K562 (cell line): Measurements from ENCODE around the gene OR10R2. TPM values are rescaled to one million over a fixed set of nuclear protein-coding genes. Genes with fewer than 3 reads are reported as not detected.

Experiments
- ATAC-seq: fragments of 200-7000 bp; cut with Tn5 transposase; 3 replicates; pipeline ENCODE4 v1.9.1; 2020; ENCODE audit warnings: moderate library complexity
- BruUV-seq: library from RNA; stranded (reverse); fragments of 400-500 nt; replicated peaks from 2 replicates; lab custom pipeline; 2021; lab: Mats Ljungman, UMichigan
- CTCF ChIA-PET: fragments of 300-600 bp; formaldehyde crosslinking; extraction: SDS; loops from one replicate; lab custom pipeline; 2021; ENCODE audit warnings: low intra/inter-chr PET ratio; lab: Yijun Ruan, JAX
- POLR2A ChIA-PET: fragments of 300-600, 350-650 bp; sonication (Branson Sonifier 250); formaldehyde crosslinking; extraction: SDS; loops from one replicate; lab custom pipeline; 2021; ENCODE audit warnings: antibody characterized with exemption, inconsistent platforms; lab: Yijun Ruan, JAX
- DNase-seq, 4 experiments: peaks; one replicate each; pipeline versions ENCODE4 v3.0.0 to v3.0.0-alpha.2; 2011 to 2018; ENCODE audit warnings: low spot score in 3 of 4, mixed read lengths in 3 of 4; ENCODE audit errors: extremely low read depth in 1 of 4
- FAIRE-seq: peaks from 2 replicates; lab custom pipeline; 2011; peaks lifted over from hg19 to GRCh38; lab: Jason Lieb, UNC
- H2AFZ ChIP-seq: 2 replicates; pipeline ENCODE4 v1.6.0; 2011; ENCODE audit warnings: low read depth, low read length, control low read depth, inconsistent platforms
- H3K27ac ChIP-seq: fragments of 200-600 bp; 3 replicates; pipeline ENCODE4 v1.8.0; 2011; ENCODE audit warnings: low read depth, mild to moderate bottlenecking, control low read depth, inconsistent platforms, low read length, moderate library complexity, mixed read lengths; ENCODE audit errors: extremely low read depth
- H3K27me3 ChIP-seq, 2 experiments: fragments of 300-600 bp in 1 of 2; 2 replicates in 1 of 2; 3 replicates in 1 of 2; pipeline versions ENCODE4 v1.6.0 to v1.8.0; 2011; ENCODE audit warnings: inconsistent platforms in 2 of 2, low read length in 2 of 2, mild to moderate bottlenecking in 1 of 2, mixed read lengths in 1 of 2, moderate library complexity in 1 of 2; ENCODE audit not compliant: control insufficient read depth in 2 of 2, insufficient read depth in 2 of 2
- H3K36me3 ChIP-seq: fragments of 300-600 bp; 3 replicates; pipeline ENCODE4 v1.8.0; 2011; ENCODE audit warnings: mild to moderate bottlenecking, low read length, inconsistent platforms; ENCODE audit not compliant: control insufficient read depth, insufficient read depth
- H3K4me1 ChIP-seq, 2 experiments: fragments of 200-600 bp in 1 of 2; replicated peaks in 1 of 2; 2 replicates in 1 of 2; 3 replicates in 1 of 2; pipeline versions ENCODE4 v1.5.1 to v1.8.0; 2011; ENCODE audit warnings: inconsistent platforms in 2 of 2, low read length in 2 of 2, mild to moderate bottlenecking in 1 of 2, mixed read lengths in 1 of 2, moderate library complexity in 1 of 2; ENCODE audit not compliant: control insufficient read depth in 2 of 2, insufficient read depth in 2 of 2
- H3K4me2 ChIP-seq: 2 replicates; pipeline ENCODE4 v1.6.1; 2011; ENCODE audit warnings: low read length, control low read depth, inconsistent platforms, mixed read lengths; ENCODE audit not compliant: insufficient read depth
- H3K4me3 ChIP-seq: fragments of 200-600 bp; sonication (generic), shearing (Covaris generic); 2 replicates; pipeline ENCODE4 v1.5.1; 2016; ENCODE audit warnings: control low read depth, inconsistent platforms
- H3K79me2 ChIP-seq: fragments of 200-600 bp; 3 replicates; pipeline ENCODE4 v1.8.0; 2011; ENCODE audit warnings: low read length, inconsistent platforms; ENCODE audit not compliant: control insufficient read depth, insufficient read depth
- H3K9ac ChIP-seq, 2 experiments: 2 replicates each; pipeline versions ENCODE4 v1.6.0 to v1.6.1; 2011; ENCODE audit warnings: low read depth in 2 of 2, low read length in 2 of 2, control low read depth in 1 of 2, inconsistent platforms in 1 of 2, mild to moderate bottlenecking in 1 of 2, mixed read lengths in 1 of 2; ENCODE audit not compliant: insufficient read depth in 1 of 2
- H3K9me1 ChIP-seq: one replicate; pipeline ENCODE4 v1.6.0; 2011; ENCODE audit warnings: inconsistent platforms, mild to moderate bottlenecking, low read length, moderate library complexity; ENCODE audit not compliant: control insufficient read depth, insufficient read depth
- H3K9me3 ChIP-seq: replicated peaks from 2 replicates; pipeline ENCODE4 v1.5.1; 2011; ENCODE audit warnings: low read depth, low read length, inconsistent platforms; ENCODE audit not compliant: control insufficient read depth, insufficient read depth
- H4K20me1 ChIP-seq: replicated peaks from 2 replicates; pipeline ENCODE4 v1.6.1; 2011; ENCODE audit warnings: low read length, inconsistent platforms, mixed read lengths; ENCODE audit not compliant: control insufficient read depth, insufficient read depth
- ASH1L ChIP-seq: fragments of 450-650 bp; IDR thresholded peaks from 2 replicates; pipeline ENCODE4 v1.6.1; 2018; ENCODE audit warnings: borderline replicate concordance, mild to moderate bottlenecking, low read depth; ENCODE audit not compliant: partially characterized antibody
- C11orf30 ChIP-seq: fragments of 450-650 bp; IDR thresholded peaks from 2 replicates; pipeline ENCODE4 v1.6.1; 2016; ENCODE audit warnings: low read depth, mild to moderate bottlenecking
- CAMTA2 ChIP-seq: fragments of 250-450 bp; sonication (Bioruptor Pico); conservative IDR thresholded peaks from 2 replicates; pipeline ENCODE4 v1.5.1; 2022
- MAFF ChIP-seq: IDR thresholded peaks from 2 replicates; pipeline ENCODE4 v1.6.1; 2012; ENCODE audit warnings: low read length, improper control_type of control experiment
- MAFG ChIP-seq: fragments of 450-650 bp; conservative IDR thresholded peaks from 2 replicates; pipeline ENCODE4 v1.6.1; 2016; ENCODE audit warnings: missing genetic modification characterization, missing compliant biosample characterization
- MTA2 ChIP-seq: fragments of 450-650 bp; IDR thresholded peaks from 2 replicates; pipeline ENCODE4 v1.6.1; 2016; ENCODE audit warnings: low read depth
- NCOA1 ChIP-seq: fragments of 450-650 bp; IDR thresholded peaks from 2 replicates; pipeline ENCODE4 v1.6.1; 2016; ENCODE audit warnings: low read depth
- NCOA6 ChIP-seq: fragments of 450-650 bp; IDR thresholded peaks from 2 replicates; pipeline ENCODE4 v1.6.1; 2017; ENCODE audit warnings: mild to moderate bottlenecking
- NELFE ChIP-seq: IDR thresholded peaks from 2 replicates; pipeline ENCODE4 v1.6.1; 2011; ENCODE audit warnings: mild to moderate bottlenecking; ENCODE audit not compliant: insufficient read depth, insufficient read length
- RAD51 ChIP-seq: fragments of 450-650 bp; IDR thresholded peaks from 2 replicates; pipeline ENCODE4 v1.7.1; 2016; ENCODE audit warnings: low read depth, mild to moderate bottlenecking, borderline replicate concordance
- RNF2 ChIP-seq: sonication (generic); IDR thresholded peaks from 2 replicates; pipeline ENCODE4 v1.6.1; 2016
- YY1 ChIP-seq, 3 experiments: IDR thresholded peaks; 2 replicates each; pipeline ENCODE4 v1.6.1; 2011; ENCODE audit warnings: low read length in 2 of 3, mild to moderate bottlenecking in 2 of 3, moderate library complexity in 2 of 3, borderline replicate concordance in 1 of 3, control low read depth in 1 of 3, low read depth in 1 of 3; ENCODE audit not compliant: insufficient read depth in 3 of 3, insufficient replicate concordance in 2 of 3, control insufficient read depth in 1 of 3, insufficient read length in 1 of 3; ENCODE audit errors: extremely low read depth in 1 of 3
- ZNF316 ChIP-seq: fragments of 450-650 bp; IDR thresholded peaks from 2 replicates; pipeline ENCODE4 v1.6.1; 2016
- WGBS: fragments of 100-300 bp; shearing (Covaris generic); methylation state at CpG from one replicate; pipeline ENCODE4 v1.1.6; 2016; ENCODE audit warnings: low coverage, mixed read lengths; ENCODE audit not compliant: insufficient coverage; ENCODE audit errors: missing lambda C conversion rate; 5-methylcytosine and 5-hydroxymethylcytosine counted together
- in situ Hi-C: fragments of 300-500 bp; cut with MboI; formaldehyde crosslinking; loops from 4 replicates; pipeline ENCODE4 v1.15.0; 2018; ENCODE audit warnings: inconsistent platforms, mixed read lengths
- intact Hi-C: fragments of 100-400 bp; cut with micrococcal nuclease; formaldehyde crosslinking; loops from 2 replicates; pipeline ENCODE4 v1.14.2; 2022
- polyA plus RNA-seq, 8 experiments: library from polyadenylated mRNA; depleted of rRNA in 4 of 8; stranded (reverse) in 5 of 8; unstranded in 3 of 8; fragments of >200 nt; fragmentation: Nextera tagmentation in 2 of 8; fragmentation: Illumina TruSeq in 1 of 8; extraction: Ambion mirVana in 2 of 8; extraction: Trizol in 1 of 8; gene quantifications; 2 replicates each; pipeline versions ENCODE4 v1.2.1 to v1.2.3, GENCODE V29; 2011 to 2014; ENCODE audit warnings: inconsistent platforms in 1 of 8, missing spikeins in 1 of 8
- total RNA-seq, 7 experiments: library from RNA; depleted of rRNA in 6 of 7; stranded (reverse); fragments of >200 nt in 6 of 7; fragmentation: Illumina TruSeq in 2 of 7; extraction: Trizol in 2 of 7; gene quantifications; 2 replicates each; pipeline versions ENCODE4 v1.2.1 to v1.2.3, GENCODE V29; 2011 to 2021; ENCODE audit warnings: low replicate concordance in 1 of 7
- TF ChIP-seq, protein P1 (sequence below): fragments of 250-450 bp; sonication (Bioruptor Pico); IDR thresholded peaks from 2 replicates; pipeline ENCODE4 v1.5.0; 2021
- TF ChIP-seq, protein P2 (sequence below): fragments of 450-650 bp; IDR thresholded peaks from 2 replicates; pipeline ENCODE4 v1.6.1; 2017; ENCODE audit warnings: mild to moderate bottlenecking, moderate library complexity
- TF ChIP-seq, protein P3 (sequence below): fragments of 250-450 bp; sonication (Bioruptor Pico); IDR thresholded peaks from 2 replicates; pipeline ENCODE4 v1.4.0; 2020; ENCODE audit warnings: mild to moderate bottlenecking
- TF ChIP-seq, protein P4 (sequence below): sonication (generic); formaldehyde crosslinking; IDR thresholded peaks from 2 replicates; pipeline ENCODE4 v1.8.0; 2022; ENCODE audit warnings: mild to moderate bottlenecking, missing genetic modification reagents

Gene OR10R2
- total and polyA plus RNA-seq, 9 of the 15 experiments (the other 6 are each of a cell fraction or from before 2014, with no cell fraction given), result not detected

DNA sequence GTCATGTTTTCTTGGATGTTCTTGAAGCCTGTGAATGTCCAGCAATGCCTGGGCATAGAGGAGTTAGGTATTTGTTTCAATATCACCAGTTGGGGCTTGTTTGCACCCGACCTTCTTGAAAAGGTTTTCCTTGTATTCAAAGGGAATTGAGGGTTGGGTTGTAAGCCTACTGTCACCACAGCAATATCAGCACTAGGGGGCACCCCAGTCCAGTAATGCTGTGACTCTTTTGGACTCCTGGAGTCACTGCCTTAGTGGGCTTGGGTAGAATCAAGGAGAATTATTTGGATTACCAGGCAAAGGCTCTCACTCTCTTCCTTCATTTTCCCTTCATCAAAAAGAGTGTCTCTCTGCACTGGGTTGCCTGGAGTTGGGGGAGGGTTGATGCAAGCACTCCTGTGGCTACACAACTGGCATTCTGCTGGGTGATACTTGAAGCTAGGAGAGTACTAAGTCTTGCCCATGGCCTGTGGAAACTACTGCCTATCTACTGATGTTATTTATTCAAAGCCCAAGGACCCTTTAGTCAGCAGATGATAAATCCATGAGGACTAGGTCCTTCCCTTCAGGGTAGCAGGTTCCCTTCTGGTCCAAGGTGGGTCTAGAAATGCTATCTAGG lies 34.5 kb downstream of the OR10R2 start (continued):
- TF ChIP-seq, protein P1, sequence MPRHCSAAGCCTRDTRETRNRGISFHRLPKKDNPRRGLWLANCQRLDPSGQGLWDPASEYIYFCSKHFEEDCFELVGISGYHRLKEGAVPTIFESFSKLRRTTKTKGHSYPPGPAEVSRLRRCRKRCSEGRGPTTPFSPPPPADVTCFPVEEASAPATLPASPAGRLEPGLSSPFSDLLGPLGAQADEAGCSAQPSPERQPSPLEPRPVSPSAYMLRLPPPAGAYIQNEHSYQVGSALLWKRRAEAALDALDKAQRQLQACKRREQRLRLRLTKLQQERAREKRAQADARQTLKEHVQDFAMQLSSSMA (CRISPR knock-in tag), result no peak
- TF ChIP-seq YY1 (IDR thresholded peaks at IDR 0.05; ENCODE audit: borderline replicate concordance in 1 of 3, control insufficient read depth in 1 of 3, extremely low read depth in 1 of 3, insufficient read depth in 3 of 3, insufficient read length in 1 of 3, insufficient replicate concordance in 2 of 3, low read depth in 1 of 3, low read length in 2 of 3) (no peak), MTA2 (no peak)
- TF ChIP-seq, all 486 proteins: peak for 6

DNA sequence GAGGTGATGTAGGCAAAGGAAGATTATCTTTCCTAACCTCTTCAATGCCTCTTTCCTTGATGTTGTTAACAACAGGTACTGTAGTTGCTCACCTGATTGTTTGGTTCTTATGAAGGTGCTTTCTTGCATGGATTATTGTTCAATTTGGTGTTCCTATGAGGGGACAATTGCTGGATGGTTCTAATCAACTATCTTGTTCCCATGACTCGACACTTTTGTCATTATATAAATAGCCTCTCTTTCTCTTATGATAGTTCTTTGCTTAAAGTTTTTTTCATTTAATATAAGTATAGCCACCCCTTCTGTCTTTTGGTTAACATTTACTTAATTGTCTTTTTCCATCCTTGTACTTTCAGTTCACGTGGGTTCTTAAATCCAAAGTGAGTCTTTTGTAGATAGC lies 35.5 kb downstream of the OR10R2 start:
- BruUV-seq, result no TSS peak
- intact Hi-C loops, result loop anchor here (2.0 kb wide), 2 partner anchors 491 to 565 kb away; no protein-coding TSS in a partner anchor
- in situ Hi-C loops, result no loop called here
- POLR2A ChIA-PET, result no interaction called here
- Histone ChIP-seq H3K79me2 (no peaks in the 10 kb centered on the region), H3K4me3 (no peak overlapping the region), H3K27me3 (no peaks in the 10 kb centered on the region), H2AFZ (no peak overlapping the region), H3K36me3 (no peaks in the 10 kb centered on the region), H3K27ac (no peak overlapping the region), H3K9ac (no peak overlapping the region), H3K4me2 (no peak overlapping the region), H3K9me1 (no peaks in the 10 kb centered on the region), H4K20me1 (no peaks in the 10 kb centered on the region), H3K9me3 (no peaks in the 10 kb centered on the region), H3K4me1 (no peaks in the 10 kb centered on the region)
- 0% methylated on average over 2 of the region's 2 CpGs for WGBS
- DNase-seq, result no peak
- no peak for FAIRE-seq
- CTCF ChIA-PET, result interaction anchor here (1.8 kb wide), 1 partner anchor 491 kb away, joined by 4 read pairs; no protein-coding TSS in a partner anchor
- ATAC-seq, result no peak
- no peak for TF ChIP-seq NCOA6
- TF ChIP-seq RNF2, result no peak
- TF ChIP-seq CAMTA2 (CRISPR knock-in tag), result no peak
- TF ChIP-seq NELFE, result no peak
- 0 out of 2 replicates have a peak, but pooled peaks have one; percentile 6 for TF ChIP-seq MAFF
- TF ChIP-seq, protein P2, sequence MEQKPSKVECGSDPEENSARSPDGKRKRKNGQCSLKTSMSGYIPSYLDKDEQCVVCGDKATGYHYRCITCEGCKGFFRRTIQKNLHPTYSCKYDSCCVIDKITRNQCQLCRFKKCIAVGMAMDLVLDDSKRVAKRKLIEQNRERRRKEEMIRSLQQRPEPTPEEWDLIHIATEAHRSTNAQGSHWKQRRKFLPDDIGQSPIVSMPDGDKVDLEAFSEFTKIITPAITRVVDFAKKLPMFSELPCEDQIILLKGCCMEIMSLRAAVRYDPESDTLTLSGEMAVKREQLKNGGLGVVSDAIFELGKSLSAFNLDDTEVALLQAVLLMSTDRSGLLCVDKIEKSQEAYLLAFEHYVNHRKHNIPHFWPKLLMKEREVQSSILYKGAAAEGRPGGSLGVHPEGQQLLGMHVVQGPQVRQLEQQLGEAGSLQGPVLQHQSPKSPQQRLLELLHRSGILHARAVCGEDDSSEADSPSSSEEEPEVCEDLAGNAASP, result no peak
- TF ChIP-seq RAD51, result no peak
- TF ChIP-seq, protein P3, sequence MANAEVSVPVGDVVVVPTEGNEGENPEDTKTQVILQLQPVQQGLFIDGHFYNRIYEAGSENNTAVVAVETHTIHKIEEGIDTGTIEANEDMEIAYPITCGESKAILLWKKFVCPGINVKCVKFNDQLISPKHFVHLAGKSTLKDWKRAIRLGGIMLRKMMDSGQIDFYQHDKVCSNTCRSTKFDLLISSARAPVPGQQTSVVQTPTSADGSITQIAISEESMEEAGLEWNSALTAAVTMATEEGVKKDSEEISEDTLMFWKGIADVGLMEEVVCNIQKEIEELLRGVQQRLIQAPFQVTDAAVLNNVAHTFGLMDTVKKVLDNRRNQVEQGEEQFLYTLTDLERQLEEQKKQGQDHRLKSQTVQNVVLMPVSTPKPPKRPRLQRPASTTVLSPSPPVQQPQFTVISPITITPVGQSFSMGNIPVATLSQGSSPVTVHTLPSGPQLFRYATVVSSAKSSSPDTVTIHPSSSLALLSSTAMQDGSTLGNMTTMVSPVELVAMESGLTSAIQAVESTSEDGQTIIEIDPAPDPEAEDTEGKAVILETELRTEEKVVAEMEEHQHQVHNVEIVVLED (CRISPR knock-in tag), result no peak
- TF ChIP-seq, protein P4, sequence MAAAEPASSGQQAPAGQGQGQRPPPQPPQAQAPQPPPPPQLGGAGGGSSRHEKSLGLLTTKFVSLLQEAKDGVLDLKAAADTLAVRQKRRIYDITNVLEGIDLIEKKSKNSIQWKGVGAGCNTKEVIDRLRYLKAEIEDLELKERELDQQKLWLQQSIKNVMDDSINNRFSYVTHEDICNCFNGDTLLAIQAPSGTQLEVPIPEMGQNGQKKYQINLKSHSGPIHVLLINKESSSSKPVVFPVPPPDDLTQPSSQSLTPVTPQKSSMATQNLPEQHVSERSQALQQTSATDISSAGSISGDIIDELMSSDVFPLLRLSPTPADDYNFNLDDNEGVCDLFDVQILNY, result no peak
- TF ChIP-seq MAFG, result peak; percentile 77
- peak; percentile 58 for TF ChIP-seq ZNF316
- no peak for TF ChIP-seq ASH1L
- no peak for TF ChIP-seq NCOA1
- TF ChIP-seq C11orf30, result peak; percentile 37; the same call in 1 of the 2 replicates
